ENCODE measurements around the gene CPEB3.
"Not testable (repeated sequence)": the region's sequence is repeated elsewhere in the genome, so short reads cannot be mapped to it uniquely, and the experiment has no call there.

The CPEB3 gene

DNA sequence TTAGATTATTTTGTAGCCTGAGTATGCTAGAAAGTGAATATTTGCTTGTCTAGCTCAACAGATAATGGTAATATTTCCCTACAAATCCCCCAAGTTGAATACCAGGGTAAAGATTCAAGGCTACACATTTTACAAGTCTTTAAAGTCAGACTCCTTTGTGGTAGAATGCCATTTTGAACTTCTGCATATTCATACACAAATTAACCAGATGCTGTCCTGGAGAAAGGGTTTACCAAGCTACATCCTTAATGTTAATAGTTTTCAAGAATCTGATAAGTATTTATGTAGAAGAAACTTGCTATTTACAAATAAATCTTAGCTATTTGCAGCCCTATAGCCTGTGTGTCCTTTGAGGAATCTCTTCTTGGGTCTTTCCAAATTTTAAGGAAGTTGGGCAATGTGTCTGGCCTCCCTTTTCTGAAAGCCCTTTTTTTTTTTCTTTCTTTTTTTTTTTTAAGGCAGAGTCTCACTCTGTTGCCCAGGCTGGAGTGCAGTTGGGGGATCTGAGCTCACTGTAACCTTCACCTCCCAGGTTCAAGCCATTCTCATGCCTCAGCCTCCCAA, 82.6 kb downstream of the CPEB3 start:
- DNase-seq = no peak

GRCh38 chr10:92207061-92207460, 83.8 kb downstream of the CPEB3 start:
- no peak for DNase-seq

DNA sequence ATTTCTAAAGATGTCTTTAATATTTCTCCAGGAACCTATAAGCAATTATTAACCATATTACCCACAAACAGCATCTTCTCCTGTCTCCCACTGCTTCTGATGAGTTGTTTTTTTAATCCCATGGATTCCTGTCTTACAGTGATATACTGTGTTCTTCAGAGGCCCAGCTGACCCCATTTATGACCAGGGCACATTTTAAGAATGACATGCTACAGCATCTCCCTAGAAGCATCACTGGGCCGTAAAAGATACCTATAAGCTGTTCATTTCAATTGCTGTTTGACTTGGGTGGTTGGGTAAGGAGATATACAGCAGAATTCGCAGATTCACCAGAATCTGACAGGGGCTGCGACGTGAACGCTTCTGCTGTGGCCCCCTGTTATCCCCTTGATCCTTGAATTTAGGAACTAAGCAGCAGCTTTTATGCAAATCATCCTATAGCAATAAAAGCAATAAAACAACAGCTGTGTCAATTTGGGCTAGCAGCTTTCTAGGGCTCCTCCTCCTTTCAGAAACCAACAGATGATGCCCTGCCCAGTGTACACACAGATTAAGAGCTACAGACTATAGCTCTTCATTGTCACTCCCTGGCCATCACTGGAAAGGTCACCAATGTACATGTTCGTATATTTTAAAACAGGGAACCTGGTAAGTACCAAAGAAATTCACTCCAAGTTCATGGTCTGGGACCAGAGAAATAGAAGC, 86.8 kb downstream of the CPEB3 start:
- DNase-seq = peak; percentile 21

- no peak for DNase-seq
Observed at GRCh38 chr10:92202536-92202935, 88.3 kb downstream of the CPEB3 start.

DNA sequence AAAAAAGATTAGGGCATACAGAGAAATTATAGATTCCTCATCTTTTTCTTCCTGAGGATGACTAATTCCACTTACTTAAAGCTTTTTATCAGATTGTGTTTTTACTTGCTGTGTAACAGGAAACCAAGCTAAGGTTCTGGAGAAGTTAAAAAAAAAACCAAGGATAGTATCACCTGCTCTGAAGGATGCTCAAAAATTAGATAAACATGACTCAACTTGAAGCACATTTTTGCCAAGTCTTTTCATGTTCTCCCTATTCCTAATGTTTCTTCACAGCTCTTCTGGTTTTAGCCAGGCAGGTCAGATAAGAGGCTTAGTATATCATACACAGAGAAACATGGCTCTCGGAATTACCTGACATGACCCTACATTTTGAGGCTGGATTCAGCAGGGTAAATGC, 90.3 kb downstream of the CPEB3 start:
- no peak for DNase-seq

- no peak for DNase-seq
Observed at GRCh38 chr10:92187101-92187500, 103.8 kb downstream of the CPEB3 start.

DNA sequence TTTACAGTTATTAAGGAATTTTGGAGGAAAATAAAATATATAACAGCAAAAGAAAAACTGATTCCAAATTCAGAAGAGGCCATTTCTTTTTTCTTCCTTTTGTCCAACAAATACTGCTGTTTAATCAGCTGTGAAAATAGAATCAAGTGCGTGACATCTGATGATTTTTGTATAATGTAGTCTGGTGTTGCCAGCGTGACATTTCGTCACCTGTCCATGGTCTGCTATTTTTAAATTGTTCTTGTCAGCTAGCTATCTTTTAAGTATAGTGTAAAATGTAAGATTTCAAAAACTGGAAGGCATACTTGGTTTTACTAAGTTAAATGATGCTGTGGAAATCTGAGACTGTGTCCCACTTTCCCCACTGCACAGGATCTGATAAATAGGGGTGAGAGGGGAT, 105.9 kb downstream of the CPEB3 start:
- DNase-seq = no peak

- no peak for DNase-seq
Observed at GRCh38 chr10:92183199-92183598, 107.7 kb downstream of the CPEB3 start.

- peak; percentile 27 for DNase-seq
Observed at GRCh38 chr10:92181575-92181974, 109.3 kb downstream of the CPEB3 start.

GRCh38 chr10:92180399-92180798, 110.5 kb downstream of the CPEB3 start:
- DNase-seq = no peak

- no peak for DNase-seq
Observed at GRCh38 chr10:92177546-92177945, 113.3 kb downstream of the CPEB3 start.

DNA sequence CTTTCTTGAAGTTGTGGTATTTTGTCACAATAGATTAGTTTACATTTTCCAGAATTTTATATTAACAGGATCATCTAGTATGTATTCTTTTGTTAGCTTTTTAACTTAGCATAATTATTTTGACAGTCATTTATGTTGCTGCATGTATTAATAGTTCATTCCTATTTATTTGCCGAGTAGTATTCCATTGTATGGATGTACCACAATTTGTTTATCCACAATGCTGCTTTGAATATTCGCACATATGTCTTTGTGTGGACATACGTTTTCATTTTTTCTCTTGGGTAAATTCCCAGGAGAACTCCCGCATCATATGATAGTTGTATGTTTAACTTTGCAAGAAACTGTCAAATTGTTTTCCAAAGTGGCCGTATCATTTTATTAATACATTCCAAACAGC, 115.7 kb downstream of the CPEB3 start:
- DNase-seq = no peak

DNA sequence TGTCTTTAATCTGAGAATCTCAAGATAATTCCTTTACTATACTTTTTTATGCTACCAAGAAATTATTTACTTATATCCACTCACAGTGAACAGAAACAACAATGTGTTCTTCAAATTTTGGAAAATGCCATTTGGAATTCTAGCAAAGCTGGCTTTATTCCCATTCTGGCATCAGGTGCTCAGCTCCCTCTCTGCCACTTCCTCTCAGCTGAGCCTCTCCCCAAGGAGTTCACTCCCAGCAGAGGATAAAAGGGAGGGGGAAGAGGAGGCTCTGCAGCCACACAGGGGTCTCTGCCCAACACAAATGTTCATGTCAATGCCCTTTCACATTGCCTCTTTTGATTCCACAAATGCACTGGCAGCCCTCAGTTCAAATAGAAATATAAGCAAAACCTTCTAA, 116.9 kb downstream of the CPEB3 start:
- DNase-seq = no peak

- peak; percentile 29 for DNase-seq
Observed at GRCh38 chr10:92164036-92164696, 126.7 kb downstream of the CPEB3 start.

DNA sequence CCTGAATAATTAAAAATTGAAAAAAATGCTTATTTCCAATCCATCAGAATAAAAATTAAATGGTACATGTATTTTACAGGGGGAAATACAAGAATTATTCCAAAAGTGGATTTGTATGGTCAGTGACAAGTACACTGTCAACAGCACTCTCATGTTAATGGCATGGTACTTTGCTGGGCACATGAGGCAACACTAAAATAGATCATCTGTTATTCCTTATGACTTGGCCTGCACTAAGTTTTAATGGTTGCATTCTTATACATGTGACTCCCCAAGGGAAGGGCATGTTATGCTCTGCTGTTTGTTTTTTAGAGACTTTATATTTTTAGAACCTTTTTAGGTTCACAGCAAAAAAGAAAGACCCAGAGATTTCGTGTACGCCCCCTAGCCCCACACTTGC, 128.3 kb downstream of the CPEB3 start:
- no peak for DNase-seq

DNA sequence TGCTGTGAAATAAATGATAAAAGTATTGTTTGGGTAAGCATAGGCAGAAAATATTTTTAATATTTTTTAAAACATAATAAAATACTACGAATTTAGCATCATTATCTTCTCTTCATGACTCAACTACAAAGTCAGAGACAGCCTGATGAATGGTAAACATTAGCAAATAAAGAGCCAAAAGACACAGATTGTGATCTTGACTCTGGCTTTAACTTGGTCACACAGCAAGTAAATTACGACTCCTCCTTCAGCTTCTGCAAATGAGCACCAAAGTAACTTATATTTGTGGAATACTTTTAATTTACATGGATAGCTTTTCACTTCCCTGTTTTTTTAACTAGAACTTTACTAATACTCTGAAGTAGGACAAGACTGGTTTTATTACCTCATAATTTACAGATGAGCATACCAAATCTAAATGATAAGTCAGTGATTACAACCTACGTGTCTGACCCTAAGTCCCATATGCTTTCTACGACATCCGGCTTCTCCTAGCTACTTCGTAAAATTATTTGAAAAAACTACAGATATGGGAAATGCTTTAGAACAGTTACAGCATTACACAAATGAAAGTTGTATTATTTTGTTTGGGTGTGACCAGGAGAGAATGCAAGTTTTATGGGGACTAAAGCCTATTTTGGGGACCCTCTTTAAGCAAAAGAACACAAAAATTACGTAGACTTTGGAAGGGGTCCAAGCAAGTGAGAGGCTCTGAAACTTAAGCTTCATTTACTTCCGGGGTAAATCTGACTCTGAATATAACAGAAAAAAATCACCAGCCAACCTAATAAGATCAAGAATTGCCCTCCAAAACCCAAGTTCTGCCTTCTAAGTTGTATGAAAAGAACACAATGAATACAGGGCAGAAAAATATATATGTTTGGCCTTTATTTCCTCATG, 133.8 kb downstream of the CPEB3 start:
- DNase-seq = no peak

DNA sequence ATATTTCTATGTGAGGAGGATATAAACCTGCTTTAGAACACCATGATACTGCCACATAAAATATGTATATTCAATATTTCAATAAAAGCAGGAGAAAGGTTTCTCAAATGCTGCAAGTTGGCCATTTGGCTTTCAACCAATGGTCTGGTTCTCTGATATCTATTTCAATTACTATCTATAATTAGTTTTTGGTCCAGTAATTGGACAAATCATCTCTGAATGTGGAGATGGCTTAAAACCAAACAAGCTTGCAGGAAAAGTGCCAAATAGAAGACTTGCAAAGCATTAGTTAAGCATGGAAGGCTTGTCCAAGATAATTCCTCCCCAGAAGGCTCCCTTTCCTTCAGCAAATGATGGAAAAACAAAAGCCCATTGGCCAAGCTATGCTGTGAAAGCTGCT, 140.1 kb downstream of the CPEB3 start:
- DNase-seq = no peak

- DNase-seq = no peak
Observed at GRCh38 chr10:92149261-92149660, 141.6 kb downstream of the CPEB3 start.

DNA sequence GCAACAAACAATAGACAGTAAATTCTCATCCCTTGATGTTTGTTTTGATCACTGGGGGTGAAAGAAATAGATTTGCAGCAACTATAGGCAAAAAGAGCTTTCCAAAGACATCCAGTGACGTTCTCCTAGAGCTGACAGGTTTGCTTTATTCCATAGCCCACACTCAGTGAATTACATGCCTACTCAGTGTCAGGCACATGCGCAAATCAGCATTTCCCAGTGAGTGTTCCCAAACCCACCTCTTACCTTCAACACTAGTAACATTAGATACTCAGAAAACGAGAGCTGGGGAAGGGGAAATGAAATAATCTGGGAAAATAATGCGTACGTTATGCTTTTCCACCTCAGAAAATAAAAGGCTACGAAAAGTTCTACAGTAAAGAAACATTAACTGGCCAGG, 144.1 kb downstream of the CPEB3 start:
- DNase-seq = no peak

GRCh38 chr10:92146107-92146506, 144.8 kb downstream of the CPEB3 start:
- DNase-seq = no peak

DNA sequence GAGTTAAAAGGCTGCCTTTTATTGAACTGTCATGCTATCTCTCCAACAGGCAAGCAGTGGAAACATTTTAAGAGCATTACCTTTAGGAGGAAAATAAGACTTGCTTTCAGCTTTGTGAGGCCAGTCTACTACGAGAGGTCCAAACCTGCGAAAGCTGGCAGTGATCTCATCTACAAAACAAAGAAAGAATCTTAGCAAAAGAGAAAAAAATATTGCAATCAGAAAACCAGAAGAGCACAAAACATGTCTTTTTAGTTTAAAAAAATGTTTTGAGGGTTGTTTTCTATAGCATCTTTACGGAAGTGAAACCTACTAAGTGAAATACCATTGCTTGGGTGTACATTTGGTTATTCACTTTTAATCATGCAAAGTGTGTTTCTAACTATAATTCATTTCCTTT, 147.9 kb downstream of the CPEB3 start:
- DNase-seq = no peak

DNA sequence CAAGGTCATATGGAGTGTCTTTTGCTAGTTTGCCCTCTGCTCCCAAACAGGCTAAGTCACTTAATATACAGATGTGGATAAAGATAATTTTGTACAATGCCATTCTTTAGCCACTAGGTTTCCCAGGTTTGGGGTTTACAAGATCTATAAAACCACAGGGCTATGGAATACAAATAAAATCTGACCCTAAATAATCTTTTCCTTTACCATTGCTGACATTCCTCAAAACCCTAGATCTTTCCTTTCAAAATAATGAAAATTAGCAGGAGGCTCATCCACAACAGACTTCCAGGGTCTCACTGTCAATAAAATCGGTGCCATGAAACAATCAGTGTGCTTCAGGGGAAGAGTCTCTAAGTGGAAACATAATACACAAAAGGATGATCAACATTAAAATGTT, 148.4 kb downstream of the CPEB3 start:
- no peak for DNase-seq

DNA sequence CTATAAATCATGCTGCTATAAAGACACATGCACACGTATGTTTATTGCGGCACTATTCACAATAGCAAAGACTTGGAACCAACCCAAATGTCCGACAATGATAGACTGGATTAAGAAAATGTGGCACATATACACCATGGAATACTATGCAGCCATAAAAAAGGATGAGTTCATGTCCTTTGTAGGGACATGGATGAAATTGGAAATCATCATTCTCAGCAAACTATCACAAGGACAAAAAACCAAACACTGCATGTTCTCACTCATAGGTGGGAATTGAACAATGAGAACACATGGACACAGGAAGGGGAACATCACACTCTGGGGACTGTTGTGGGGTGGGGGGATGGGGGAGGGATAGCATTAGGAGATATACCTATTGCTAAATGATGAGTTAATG, 149.7 kb downstream of the CPEB3 start:
- not testable (repeated sequence) for DNase-seq
